HepG2 (cell line): ENCODE measurements around the gene ATP4A. TPM values are rescaled to one million over a fixed set of nuclear protein-coding genes. Genes with fewer than 3 reads are reported as not detected.

Experiments used
- ARID4A ChIP-seq: sonication (generic); formaldehyde crosslinking; IDR thresholded peaks from 2 replicates; pipeline ENCODE4 v1.5.0; 2020; ENCODE audit warnings: mild to moderate bottlenecking, missing genetic modification reagents, borderline replicate concordance
- KDM2A ChIP-seq: sonication (generic); formaldehyde crosslinking; IDR thresholded peaks from 2 replicates; pipeline ENCODE4 v1.4.0; 2020; ENCODE audit warnings: low read depth, missing genetic modification reagents, borderline replicate concordance
- PAXIP1 ChIP-seq: sonication (generic); formaldehyde crosslinking; conservative IDR thresholded peaks from 2 replicates; pipeline ENCODE4 v1.4.0; 2020; ENCODE audit warnings: mild to moderate bottlenecking, missing genetic modification reagents, moderate library complexity
- SP140L ChIP-seq: sonication (generic); formaldehyde crosslinking; IDR thresholded peaks from 2 replicates; pipeline ENCODE4 v1.4.0; 2020; ENCODE audit warnings: missing genetic modification reagents, borderline replicate concordance
- ZNF280D ChIP-seq: sonication (generic); formaldehyde crosslinking; IDR thresholded peaks from 2 replicates; pipeline ENCODE4 v1.5.1; 2020; ENCODE audit warnings: mild to moderate bottlenecking, missing genetic modification reagents
- polyA plus RNA-seq, 8 experiments: library from polyadenylated mRNA; depleted of rRNA in 3 of 8; stranded (reverse) in 7 of 8; unstranded in 1 of 8; fragments of >200 nt; fragmentation: Illumina TruSeq in 4 of 8; extraction: Trizol in 4 of 8; gene quantifications; 2 replicates each; pipeline versions ENCODE4 v1.2.1 to v1.2.3, GENCODE V29; 2011 to 2016; ENCODE audit warnings: low read depth in 4 of 8, missing spikeins in 1 of 8, mixed read lengths in 1 of 8; ENCODE audit not compliant: insufficient read depth in 1 of 8
- total RNA-seq, 5 experiments: library from RNA; depleted of rRNA; stranded (reverse); fragments of >200 nt; fragmentation: Illumina TruSeq; extraction: Trizol; gene quantifications; 2 replicates each; pipeline ENCODE4 v1.2.3, GENCODE V29; 2016; ENCODE audit warnings: low read depth in 1 of 5
- TF ChIP-seq, protein P1 (sequence below): sonication (generic); formaldehyde crosslinking; IDR thresholded peaks from 2 replicates; pipeline ENCODE4 v1.4.0; 2020; ENCODE audit warnings: missing genetic modification reagents, borderline replicate concordance
- TF ChIP-seq, protein P2 (sequence below): IDR thresholded peaks from 2 replicates; pipeline ENCODE4 v1.6.1; 2016; ENCODE audit warnings: missing biosample characterization, missing genetic modification reagents, low read depth
- TF ChIP-seq, protein P3 (sequence below): sonication (generic); formaldehyde crosslinking; IDR thresholded peaks from 2 replicates; pipeline ENCODE4 v1.9.0; 2022; ENCODE audit warnings: low read depth, missing genetic modification reagents

ATP4A gene
- total and polyA plus RNA-seq, 2 of the 13 experiments (the other 11 are each of a cell fraction or from before 2014, with no cell fraction given), result 0.08 to 0.11 TPM

GRCh38 chr19:35569281-35569781 lies 5.9 kb upstream of the ATP4A start (continued):
- TF ChIP-seq SP140L (no peak), ARID4A (CRISPR knock-in tag) (peak; percentile 58; the same call in 1 of the 2 replicates), KDM2A (CRISPR knock-in tag) (no peak), PAXIP1 (CRISPR knock-in tag) (peak; percentile 90), ZNF280D (no peak)
- TF ChIP-seq, protein P1, sequence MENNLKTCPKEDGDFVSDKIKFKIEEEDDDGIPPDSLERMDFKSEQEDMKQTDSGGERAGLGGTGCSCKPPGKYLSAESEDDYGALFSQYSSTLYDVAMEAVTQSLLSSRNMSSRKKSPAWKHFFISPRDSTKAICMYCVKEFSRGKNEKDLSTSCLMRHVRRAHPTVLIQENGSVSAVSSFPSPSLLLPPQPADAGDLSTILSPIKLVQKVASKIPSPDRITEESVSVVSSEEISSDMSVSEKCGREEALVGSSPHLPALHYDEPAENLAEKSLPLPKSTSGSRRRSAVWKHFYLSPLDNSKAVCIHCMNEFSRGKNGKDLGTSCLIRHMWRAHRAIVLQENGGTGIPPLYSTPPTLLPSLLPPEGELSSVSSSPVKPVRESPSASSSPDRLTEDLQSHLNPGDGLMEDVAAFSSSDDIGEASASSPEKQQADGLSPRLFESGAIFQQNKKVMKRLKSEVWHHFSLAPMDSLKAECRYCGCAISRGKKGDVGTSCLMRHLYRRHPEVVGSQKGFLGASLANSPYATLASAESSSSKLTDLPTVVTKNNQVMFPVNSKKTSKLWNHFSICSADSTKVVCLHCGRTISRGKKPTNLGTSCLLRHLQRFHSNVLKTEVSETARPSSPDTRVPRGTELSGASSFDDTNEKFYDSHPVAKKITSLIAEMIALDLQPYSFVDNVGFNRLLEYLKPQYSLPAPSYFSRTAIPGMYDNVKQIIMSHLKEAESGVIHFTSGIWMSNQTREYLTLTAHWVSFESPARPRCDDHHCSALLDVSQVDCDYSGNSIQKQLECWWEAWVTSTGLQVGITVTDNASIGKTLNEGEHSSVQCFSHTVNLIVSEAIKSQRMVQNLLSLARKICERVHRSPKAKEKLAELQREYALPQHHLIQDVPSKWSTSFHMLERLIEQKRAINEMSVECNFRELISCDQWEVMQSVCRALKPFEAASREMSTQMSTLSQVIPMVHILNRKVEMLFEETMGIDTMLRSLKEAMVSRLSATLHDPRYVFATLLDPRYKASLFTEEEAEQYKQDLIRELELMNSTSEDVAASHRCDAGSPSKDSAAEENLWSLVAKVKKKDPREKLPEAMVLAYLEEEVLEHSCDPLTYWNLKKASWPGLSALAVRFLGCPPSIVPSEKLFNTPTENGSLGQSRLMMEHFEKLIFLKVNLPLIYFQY (CRISPR knock-in tag), result no peak
- TF ChIP-seq, protein P2, sequence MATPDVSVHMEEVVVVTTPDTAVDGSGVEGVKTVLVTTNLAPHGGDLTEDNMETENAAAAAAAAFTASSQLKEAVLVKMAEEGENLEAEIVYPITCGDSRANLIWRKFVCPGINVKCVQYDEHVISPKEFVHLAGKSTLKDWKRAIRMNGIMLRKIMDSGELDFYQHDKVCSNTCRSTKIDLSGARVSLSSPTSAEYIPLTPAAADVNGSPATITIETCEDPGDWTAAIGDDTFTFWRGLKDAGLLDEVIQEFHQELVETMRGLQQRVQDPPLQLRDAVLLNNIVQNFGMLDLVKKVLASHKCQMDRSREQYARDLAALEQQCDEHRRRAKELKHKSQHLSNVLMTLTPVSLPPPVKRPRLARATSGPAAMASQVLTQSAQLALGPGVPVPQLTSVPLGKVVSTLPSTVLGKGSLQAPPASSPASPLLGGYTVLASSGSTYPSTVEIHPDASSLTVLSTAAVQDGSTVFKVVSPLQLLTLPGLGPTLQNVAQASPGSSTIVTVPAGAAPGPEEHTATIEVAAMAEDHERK (CRISPR knock-in tag), result no peak
- TF ChIP-seq, protein P3, sequence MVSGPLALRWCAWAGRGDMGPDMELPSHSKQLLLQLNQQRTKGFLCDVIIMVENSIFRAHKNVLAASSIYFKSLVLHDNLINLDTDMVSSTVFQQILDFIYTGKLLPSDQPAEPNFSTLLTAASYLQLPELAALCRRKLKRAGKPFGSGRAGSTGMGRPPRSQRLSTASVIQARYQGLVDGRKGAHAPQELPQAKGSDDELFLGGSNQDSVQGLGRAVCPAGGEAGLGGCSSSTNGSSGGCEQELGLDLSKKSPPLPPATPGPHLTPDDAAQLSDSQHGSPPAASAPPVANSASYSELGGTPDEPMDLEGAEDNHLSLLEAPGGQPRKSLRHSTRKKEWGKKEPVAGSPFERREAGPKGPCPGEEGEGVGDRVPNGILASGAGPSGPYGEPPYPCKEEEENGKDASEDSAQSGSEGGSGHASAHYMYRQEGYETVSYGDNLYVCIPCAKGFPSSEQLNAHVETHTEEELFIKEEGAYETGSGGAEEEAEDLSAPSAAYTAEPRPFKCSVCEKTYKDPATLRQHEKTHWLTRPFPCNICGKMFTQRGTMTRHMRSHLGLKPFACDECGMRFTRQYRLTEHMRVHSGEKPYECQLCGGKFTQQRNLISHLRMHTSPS (CRISPR knock-in tag), result peak; percentile 98
